Mesenchymal stem cell (in vitro differentiated cells and primary cell): Measurements from ENCODE around the gene ANKRA2.
A peak's percentile ranks its signal among the peaks of the same experiment; 100 is the strongest.

ENCODE experiments used
- DNase-seq: peaks from one replicate; pipeline ENCODE4 v3.0.0-alpha.2; 2013
- H2AFZ ChIP-seq: one replicate; pipeline ENCODE4 v1.6.1; 2013; ENCODE audit warnings: low read depth, mild to moderate bottlenecking, control low read depth, inconsistent platforms, low read length, moderate library complexity
- H2AK5ac ChIP-seq: 2 replicates; pipeline ENCODE4 v1.6.1; 2013; ENCODE audit warnings: low read length, moderate library complexity, mild to moderate bottlenecking, inconsistent platforms; ENCODE audit not compliant: severe bottlenecking
- H2BK120ac ChIP-seq: one replicate; pipeline ENCODE4 v1.6.1; 2013; ENCODE audit warnings: low read depth, mild to moderate bottlenecking, inconsistent platforms, low read length, moderate library complexity
- H2BK12ac ChIP-seq, 2 experiments: one replicate each; pipeline ENCODE4 v1.6.1; 2013; ENCODE audit warnings: inconsistent platforms in 2 of 2, low read length in 2 of 2, mild to moderate bottlenecking in 2 of 2, moderate library complexity in 2 of 2, control low read depth in 1 of 2
- H2BK15ac ChIP-seq: one replicate; pipeline ENCODE4 v1.6.1; 2013; ENCODE audit warnings: mild to moderate bottlenecking, low read depth, inconsistent platforms; ENCODE audit not compliant: poor library complexity, severe bottlenecking
- H2BK5ac ChIP-seq: 2 replicates; pipeline ENCODE4 v1.6.1; 2013; ENCODE audit warnings: low read depth, mild to moderate bottlenecking, low read length, control low read depth, inconsistent platforms; ENCODE audit not compliant: poor library complexity, severe bottlenecking
- H3K14ac ChIP-seq, 2 experiments: one replicate each; pipeline ENCODE4 v1.6.1; 2013; ENCODE audit warnings: inconsistent platforms in 2 of 2, low read length in 2 of 2, control low read depth in 1 of 2, mild to moderate bottlenecking in 1 of 2, moderate library complexity in 1 of 2
- H3K18ac ChIP-seq, 2 experiments: one replicate each; pipeline ENCODE4 v1.6.1; 2013; ENCODE audit warnings: inconsistent platforms in 2 of 2, low read length in 2 of 2, control low read depth in 1 of 2, low read depth in 1 of 2, mild to moderate bottlenecking in 1 of 2
- H3K23ac ChIP-seq, 2 experiments: one replicate each; pipeline ENCODE4 v1.6.1; 2013; ENCODE audit warnings: inconsistent platforms in 2 of 2, low read length in 2 of 2, mild to moderate bottlenecking in 2 of 2, moderate library complexity in 2 of 2, control low read depth in 1 of 2
- H3K27ac ChIP-seq: 2 replicates; pipeline ENCODE4 v1.5.1; 2013; ENCODE audit warnings: mild to moderate bottlenecking, moderate library complexity, low read length, control low read depth, inconsistent platforms; ENCODE audit not compliant: poor library complexity, severe bottlenecking
- H3K27me3 ChIP-seq, 2 experiments: 2 replicates each; pipeline versions ENCODE4 v1.6.1 to v1.7.0; 2013; ENCODE audit warnings: low read length in 2 of 2, mild to moderate bottlenecking in 2 of 2, moderate library complexity in 2 of 2, control low read depth in 1 of 2, inconsistent platforms in 1 of 2; ENCODE audit not compliant: control insufficient read depth in 1 of 2, insufficient read depth in 1 of 2
- H3K36me3 ChIP-seq, 2 experiments: 2 replicates each; pipeline versions ENCODE4 v1.6.1 to v1.7.0; 2013; ENCODE audit warnings: low read length in 2 of 2, control low read depth in 1 of 2, inconsistent platforms in 1 of 2, low read depth in 1 of 2, mild to moderate bottlenecking in 1 of 2; ENCODE audit not compliant: insufficient read depth in 2 of 2, control insufficient read depth in 1 of 2
- H3K4ac ChIP-seq, 2 experiments: one replicate each; pipeline ENCODE4 v1.6.1; 2013; ENCODE audit warnings: inconsistent platforms in 2 of 2, low read length in 2 of 2, mild to moderate bottlenecking in 2 of 2, moderate library complexity in 2 of 2, control low read depth in 1 of 2, low read depth in 1 of 2
- H3K4me1 ChIP-seq: 2 replicates; pipeline ENCODE4 v1.6.1; 2013; ENCODE audit warnings: low read depth, low read length, control low read depth; ENCODE audit not compliant: control insufficient read depth, insufficient read depth
- H3K4me2 ChIP-seq: 2 replicates; pipeline ENCODE4 v1.6.1; 2013; ENCODE audit warnings: low read length, mild to moderate bottlenecking, inconsistent platforms; ENCODE audit not compliant: poor library complexity, severe bottlenecking
- H3K4me3 ChIP-seq, 2 experiments: 2 replicates each; pipeline versions ENCODE4 v1.5.1 to v1.7.0; 2013; ENCODE audit warnings: low read length in 2 of 2, mild to moderate bottlenecking in 2 of 2, control low read depth in 1 of 2, low read depth in 1 of 2; ENCODE audit not compliant: insufficient read depth in 1 of 2
- H3K79me1 ChIP-seq: replicated peaks from 2 replicates; pipeline ENCODE4 v1.6.1; 2013; ENCODE audit warnings: mild to moderate bottlenecking, control low read depth, low read length, inconsistent platforms; ENCODE audit not compliant: poor library complexity, severe bottlenecking
- H3K9ac ChIP-seq: 2 replicates; pipeline ENCODE4 v1.7.0; 2013; ENCODE audit warnings: mild to moderate bottlenecking, low read length, moderate library complexity
- H3K9me3 ChIP-seq: 2 replicates; pipeline ENCODE4 v1.7.0; 2013; ENCODE audit warnings: mild to moderate bottlenecking, low read length; ENCODE audit not compliant: control insufficient read depth
- H4K8ac ChIP-seq: one replicate; pipeline ENCODE4 v1.6.1; 2013; ENCODE audit warnings: inconsistent platforms, mild to moderate bottlenecking, low read length, moderate library complexity
- H4K91ac ChIP-seq: one replicate; pipeline ENCODE4 v1.6.1; 2013; ENCODE audit warnings: mild to moderate bottlenecking, low read length, inconsistent platforms
- whole genome bisulfite sequencing: methylation state at CpG from one replicate; pipeline ENCODE4 v1.1.7; 2013; ENCODE audit warnings: mixed read lengths; 5-methylcytosine and 5-hydroxymethylcytosine counted together

ANKRA2 gene

DNA sequence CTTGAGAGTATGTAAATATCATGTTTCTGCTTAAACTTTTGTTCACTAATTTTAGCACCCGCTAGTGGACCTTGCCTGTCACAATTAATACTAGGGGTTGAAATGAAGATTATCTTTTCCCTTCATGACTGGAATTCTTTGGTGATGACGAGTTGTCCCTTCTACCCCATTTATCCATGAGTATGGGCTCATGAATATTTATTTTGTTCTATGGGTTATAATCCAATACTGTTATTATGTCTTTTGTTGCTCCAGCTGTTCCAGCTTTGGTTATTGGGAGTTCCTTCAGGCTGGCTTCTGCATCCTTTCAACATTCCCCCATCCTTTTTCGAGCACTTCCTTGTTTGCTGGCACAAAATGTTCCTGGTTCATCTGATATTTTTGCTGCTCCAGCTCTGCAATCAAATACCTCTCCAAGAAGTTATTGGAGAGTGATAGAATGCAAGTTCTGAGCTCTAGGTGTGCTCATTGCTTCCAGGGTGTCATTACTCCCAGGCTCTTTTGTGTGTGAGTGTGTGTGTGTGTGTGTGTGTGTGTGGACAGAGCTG, 40.8 kb upstream of the ANKRA2 start:
- Histone ChIP-seq H2BK12ac (no peak overlapping the region), H3K4me3 (no peak overlapping the region), H3K23ac (no peak overlapping the region), H2AK5ac (no peak overlapping the region), H3K4ac (no peak overlapping the region), H4K8ac (no peak overlapping the region), H3K9me3 (peaks cover 11% of the 10 kb centered on the region), H3K4me1 (peaks cover 3% of the 10 kb centered on the region), H2AFZ (no peak overlapping the region), H2BK15ac (no peak overlapping the region), H3K27ac (peak overlapping the region; percentile 43), H2BK5ac (no peak overlapping the region), H3K9ac (no peak overlapping the region), H3K18ac (no peak overlapping the region), H4K91ac (no peak overlapping the region), H3K36me3 (no peaks in the 10 kb centered on the region), H3K14ac (no peak overlapping the region), H3K79me1 (no peaks in the 10 kb centered on the region), H3K4me2 (peak overlapping the region; percentile 8), H3K27me3 (peaks cover 0 to 7% of the 10 kb centered on the region in 2 experiments), H2BK120ac (no peak overlapping the region)
- WGBS, result no CpG with 5 or more reads among the region's 3 CpGs
- no peak for DNase-seq

DNA sequence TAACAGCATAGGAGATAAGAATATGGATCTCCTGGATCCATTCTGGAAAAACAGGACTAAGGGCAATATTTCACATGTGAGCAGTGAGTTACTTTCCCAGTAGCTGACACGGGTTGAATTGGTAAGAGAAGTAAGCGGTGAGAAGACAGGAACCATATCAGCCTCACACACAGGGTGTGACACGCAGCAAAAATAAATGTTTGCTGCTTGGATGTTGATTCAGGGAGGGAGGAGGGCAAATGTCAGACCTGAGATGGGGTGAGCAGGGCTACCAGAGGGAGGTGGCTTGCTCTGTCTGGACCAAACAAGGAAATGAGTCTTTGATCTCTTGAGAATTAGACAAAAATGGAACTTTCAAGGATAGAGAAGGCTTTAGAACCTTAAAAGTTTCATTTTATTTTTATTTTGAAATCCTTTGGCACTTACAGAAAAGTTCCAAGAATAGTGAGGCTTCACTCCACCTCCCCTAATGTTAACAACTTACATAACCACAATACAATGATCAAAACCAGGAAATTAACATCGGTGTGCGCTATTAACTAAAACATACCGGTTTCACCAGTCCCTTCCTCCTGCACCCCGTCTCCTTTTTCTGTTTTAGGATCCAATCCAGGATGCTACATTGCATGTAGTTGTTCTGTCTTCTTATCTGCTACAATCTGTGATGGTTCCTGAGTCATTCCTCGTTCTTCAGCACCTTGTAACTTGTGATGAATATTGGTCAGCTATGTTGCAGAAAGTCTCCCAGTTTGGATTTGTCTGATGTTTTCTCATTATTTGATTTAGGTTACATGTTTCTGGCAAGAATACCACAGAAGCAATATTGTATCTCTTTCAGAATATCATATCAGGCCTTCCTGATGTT, 40.0 kb upstream of the ANKRA2 start:
- 80% methylated on average over 7 of the region's 8 CpGs for WGBS
- Histone ChIP-seq H3K4ac (no peak overlapping the region), H4K91ac (no peak overlapping the region), H2BK15ac (no peak overlapping the region), H3K4me3 (no peak overlapping the region), H2BK120ac (no peak overlapping the region), H3K4me1 (peaks cover 3% of the 10 kb centered on the region), H3K4me2 (no peak overlapping the region), H3K27me3 (peaks cover 0 to 5% of the 10 kb centered on the region in 2 experiments), H2AFZ (no peak overlapping the region), H3K18ac (no peak overlapping the region), H3K36me3 (no peaks in the 10 kb centered on the region), H3K9ac (no peak overlapping the region), H3K23ac (no peak overlapping the region), H2AK5ac (peak overlapping the region; percentile 65), H3K14ac (peak overlapping the region in 1 of 2 experiments; percentile 42), H3K27ac (no peak overlapping the region), H4K8ac (no peak overlapping the region), H3K9me3 (peaks cover 11% of the 10 kb centered on the region), H2BK5ac (no peak overlapping the region), H2BK12ac (peak overlapping the region in 1 of 2 experiments; percentile 29), H3K79me1 (no peaks in the 10 kb centered on the region)
- peak; percentile 26 for DNase-seq

DNA sequence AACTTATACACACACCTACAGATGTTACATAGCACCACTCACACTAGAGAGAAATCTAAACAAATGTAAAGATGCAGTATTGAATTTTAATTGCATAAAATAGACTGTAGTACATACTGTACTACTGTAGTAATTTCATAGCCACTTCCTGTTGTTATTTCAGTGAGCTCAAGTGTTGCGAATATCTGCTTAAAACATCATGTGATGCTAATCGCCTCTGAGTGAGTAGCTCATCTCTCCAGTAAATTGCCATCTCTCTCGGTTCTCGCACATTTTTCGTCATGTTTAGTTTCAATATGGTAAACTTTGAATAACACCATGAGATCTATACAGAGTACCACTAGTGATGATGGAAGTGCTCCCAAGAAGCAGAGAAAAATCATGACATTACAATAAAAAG, 38.6 kb upstream of the ANKRA2 start:
- Histone ChIP-seq H3K36me3 (no peaks in the 10 kb centered on the region), H3K14ac (no peak overlapping the region), H2BK12ac (no peak overlapping the region), H3K79me1 (no peaks in the 10 kb centered on the region), H3K9me3 (peaks cover 11% of the 10 kb centered on the region), H3K9ac (no peak overlapping the region), H3K27ac (no peak overlapping the region), H2AFZ (no peak overlapping the region), H3K18ac (no peak overlapping the region), H3K4me3 (no peak overlapping the region), H3K27me3 (no peaks in the 10 kb centered on the region), H4K8ac (no peak overlapping the region), H3K4me2 (no peak overlapping the region), H2BK120ac (no peak overlapping the region), H2BK5ac (no peak overlapping the region), H3K23ac (no peak overlapping the region), H3K4ac (no peak overlapping the region), H3K4me1 (peaks cover 3% of the 10 kb centered on the region), H2AK5ac (no peak overlapping the region), H2BK15ac (no peak overlapping the region), H4K91ac (no peak overlapping the region)
- 91% methylated on average over 5 of the region's 5 CpGs for WGBS
- DNase-seq, result no peak

DNA sequence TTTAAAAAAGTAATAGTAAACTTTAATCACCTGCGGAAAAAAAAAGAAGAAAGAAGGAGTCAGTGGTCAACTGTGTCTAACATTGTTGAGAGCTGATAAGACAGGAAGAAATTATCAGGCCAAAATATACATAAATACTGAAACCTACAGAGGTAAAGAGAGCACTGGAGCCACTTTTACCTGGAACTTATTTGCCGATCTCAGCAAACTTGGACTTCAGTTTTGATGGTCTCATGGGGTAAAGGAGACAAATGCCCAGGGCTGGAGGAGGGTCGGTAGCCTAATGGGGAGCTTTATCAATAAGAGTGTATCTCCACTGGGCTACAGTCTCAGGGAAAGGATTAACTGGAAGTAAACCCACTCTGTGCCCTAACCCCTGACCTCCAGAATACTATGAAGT, 33.9 kb upstream of the ANKRA2 start:
- Histone ChIP-seq H3K9me3 (peaks cover 11% of the 10 kb centered on the region), H2BK12ac (no peak overlapping the region), H3K23ac (no peak overlapping the region), H2AK5ac (no peak overlapping the region), H2BK15ac (no peak overlapping the region), H3K9ac (no peak overlapping the region), H3K18ac (no peak overlapping the region), H3K27ac (no peak overlapping the region), H2AFZ (no peak overlapping the region), H4K91ac (no peak overlapping the region), H3K4me2 (no peak overlapping the region), H3K4me1 (no peaks in the 10 kb centered on the region), H3K14ac (no peak overlapping the region), H2BK120ac (no peak overlapping the region), H2BK5ac (no peak overlapping the region), H3K36me3 (no peaks in the 10 kb centered on the region), H3K4me3 (no peak overlapping the region), H3K27me3 (no peaks in the 10 kb centered on the region), H3K79me1 (no peaks in the 10 kb centered on the region), H3K4ac (no peak overlapping the region), H4K8ac (no peak overlapping the region)
- no peak for DNase-seq
- WGBS, result 98% methylated on average over 2 of the region's 3 CpGs
